HEK293 (cell line): ENCODE results near the gene TBXA2R.

Experiments
- CTCF ChIA-PET: fragments of 350-600 bp; formaldehyde crosslinking; extraction: SDS; loops from one replicate; lab custom pipeline; 2021; ENCODE audit warnings: antibody characterized with exemption; lab: Yijun Ruan, JAX
- POLR2A ChIA-PET: fragments of 300-600 bp; formaldehyde crosslinking; extraction: SDS; loops from one replicate; lab custom pipeline; 2020; ENCODE audit warnings: antibody characterized with exemption, inconsistent platforms; lab: Yijun Ruan, JAX
- H3K27ac ChIP-seq: fragments of 200-500 bp; sonication (Bioruptor generic); 2 replicates; pipeline ENCODE4 v1.5.1; 2014; ENCODE audit warnings: low read depth, low read length, control low read depth, inconsistent platforms; ENCODE audit errors: extremely low read depth
- H3K36me3 ChIP-seq, 2 experiments: fragments of 200-500 bp in 1 of 2; sonication (Bioruptor generic) in 1 of 2; 1 replicate in 1 of 2; 2 replicates in 1 of 2; pipeline ENCODE4 v1.5.1; 2014 to 2017; ENCODE audit warnings: inconsistent platforms in 2 of 2, low read length in 2 of 2; ENCODE audit not compliant: control insufficient read depth in 2 of 2, insufficient read depth in 1 of 2
- H3K4me1 ChIP-seq: fragments of 200-500 bp; sonication (Bioruptor generic); 2 replicates; pipeline ENCODE4 v1.5.1; 2014; ENCODE audit warnings: mild to moderate bottlenecking, low read length, inconsistent platforms; ENCODE audit not compliant: control insufficient read depth, insufficient read depth
- H3K4me3 ChIP-seq: 2 replicates; pipeline ENCODE4 v1.5.1; 2011; ENCODE audit warnings: low read depth, mild to moderate bottlenecking, control low read depth, low read length, moderate library complexity
- H3K9me3 ChIP-seq: fragments of 200-500 bp; sonication (Bioruptor generic); 2 replicates; pipeline ENCODE4 v1.5.1; 2014; ENCODE audit warnings: low read depth, low read length, inconsistent platforms; ENCODE audit not compliant: control insufficient read depth, insufficient read depth
- EGR2 ChIP-seq: fragments of 450-650 bp; formaldehyde crosslinking; IDR thresholded peaks from 2 replicates; pipeline ENCODE4 v1.5.1; 2016; ENCODE audit warnings: low read depth, missing biosample characterization, missing genetic modification characterization
- GLI2 ChIP-seq: fragments of 450-650 bp; formaldehyde crosslinking; IDR thresholded peaks from 2 replicates; pipeline ENCODE4; 2017; ENCODE audit warnings: missing biosample characterization, missing genetic modification characterization, low read depth, borderline replicate concordance
- HOXD13 ChIP-seq: sonication (generic); formaldehyde crosslinking; IDR thresholded peaks from 2 replicates; pipeline ENCODE4 v1.8.0; 2022; ENCODE audit warnings: missing genetic modification reagents, borderline replicate concordance
- MEIS1 ChIP-seq: sonication (generic); formaldehyde crosslinking; IDR thresholded peaks from 2 replicates; pipeline ENCODE4 v1.8.1; 2022; ENCODE audit warnings: missing genetic modification reagents, mild to moderate bottlenecking, borderline replicate concordance
- PATZ1 ChIP-seq: fragments of 450-650 bp; formaldehyde crosslinking; IDR thresholded peaks from 2 replicates; pipeline ENCODE4 v1.5.1; 2016; ENCODE audit warnings: missing biosample characterization, missing genetic modification characterization
- RBAK ChIP-seq: fragments of 450-650 bp; formaldehyde crosslinking; IDR thresholded peaks from 2 replicates; pipeline ENCODE4 v1.5.1; 2016; ENCODE audit warnings: missing biosample characterization, missing genetic modification characterization
- TCF7L2 ChIP-seq: IDR thresholded peaks from 2 replicates; pipeline ENCODE4 v1.6.1; 2011; ENCODE audit warnings: low read depth, mild to moderate bottlenecking, inconsistent platforms, low read length, moderate library complexity, borderline replicate concordance
- YY1 ChIP-seq: fragments of 450-650 bp; formaldehyde crosslinking; IDR thresholded peaks from 2 replicates; pipeline ENCODE4 v1.5.1; 2018; ENCODE audit warnings: missing biosample characterization, missing genetic modification characterization
- ZBTB6 ChIP-seq: fragments of 450-650 bp; formaldehyde crosslinking; IDR thresholded peaks from 2 replicates; pipeline ENCODE4 v1.5.1; 2017; ENCODE audit warnings: missing biosample characterization, missing genetic modification characterization
- ZNF112 ChIP-seq: fragments of 450-650 bp; formaldehyde crosslinking; IDR thresholded peaks from 2 replicates; pipeline ENCODE4 v1.5.0; 2017; ENCODE audit warnings: missing biosample characterization, missing genetic modification characterization
- ZNF16 ChIP-seq: fragments of 450-650 bp; formaldehyde crosslinking; IDR thresholded peaks from 2 replicates; pipeline ENCODE4 v1.5.1; 2016; ENCODE audit warnings: low read depth, missing biosample characterization, missing genetic modification characterization
- ZNF26 ChIP-seq: fragments of 450-650 bp; formaldehyde crosslinking; IDR thresholded peaks from 2 replicates; pipeline ENCODE4 v1.5.1; 2016; ENCODE audit warnings: missing biosample characterization, missing genetic modification characterization
- ZNF280D ChIP-seq: fragments of 450-650 bp; formaldehyde crosslinking; IDR thresholded peaks from 2 replicates; pipeline ENCODE4 v1.5.1; 2016; ENCODE audit warnings: missing biosample characterization, missing genetic modification characterization
- ZNF37A ChIP-seq: fragments of 450-650 bp; IDR thresholded peaks from 2 replicates; pipeline ENCODE4 v1.5.1; 2018; ENCODE audit warnings: missing biosample characterization, missing genetic modification characterization
- ZNF394 ChIP-seq: fragments of 450-650 bp; formaldehyde crosslinking; IDR thresholded peaks from 2 replicates; pipeline ENCODE4 v1.5.1; 2016; ENCODE audit warnings: missing biosample characterization, missing genetic modification characterization, mild to moderate bottlenecking, moderate library complexity, borderline replicate concordance
- ZNF488 ChIP-seq: fragments of 450-650 bp; formaldehyde crosslinking; IDR thresholded peaks from 2 replicates; pipeline ENCODE4 v1.5.1; 2016; ENCODE audit warnings: missing biosample characterization, missing genetic modification characterization
- ZNF555 ChIP-seq: fragments of 450-650 bp; formaldehyde crosslinking; conservative IDR thresholded peaks from 2 replicates; pipeline ENCODE4 v1.5.1; 2017; ENCODE audit warnings: missing biosample characterization, mild to moderate bottlenecking, missing genetic modification characterization, inconsistent platforms
- ZNF580 ChIP-seq: fragments of 450-650 bp; formaldehyde crosslinking; IDR thresholded peaks from 2 replicates; pipeline ENCODE4 v1.5.1; 2016; ENCODE audit warnings: missing biosample characterization, missing genetic modification characterization
- ZNF624 ChIP-seq: fragments of 450-650 bp; formaldehyde crosslinking; IDR thresholded peaks from 2 replicates; pipeline ENCODE4 v1.5.1; 2017; ENCODE audit warnings: missing biosample characterization, missing genetic modification characterization
- ZNF664 ChIP-seq: fragments of 450-650 bp; formaldehyde crosslinking; IDR thresholded peaks from 2 replicates; pipeline ENCODE4 v1.5.1; 2016; ENCODE audit warnings: missing biosample characterization, missing genetic modification characterization
- ZNF843 ChIP-seq: fragments of 450-650 bp; formaldehyde crosslinking; IDR thresholded peaks from 2 replicates; pipeline ENCODE4 v1.5.1; 2016; ENCODE audit warnings: missing biosample characterization, missing genetic modification characterization

TBXA2R gene

GRCh38 chr19:3565139-3565538, 41.5 kb downstream of the TBXA2R start (continued):
- TF ChIP-seq ZNF555 (tag by site-specific recombination) (no peak), ZNF394 (no peak), TCF7L2 (no peak)
- TF ChIP-seq, all 188 proteins: peak for 0

GRCh38 chr19:3563709-3564524, 42.8 kb downstream of the TBXA2R start:
- ChIA-PET CTCF (interaction anchor here (0.6 kb wide), 1 partner anchor 31 kb away, joined by 3 read pairs; no protein-coding TSS in a partner anchor), POLR2A (interaction anchor here (1.1 kb wide), 1 partner anchor 19 kb away, joined by 3 read pairs; no protein-coding TSS in a partner anchor)
- TF ChIP-seq ZNF37A (tag by site-specific recombination): no peak
- peak; percentile 88 for TF ChIP-seq ZNF16 (tag by site-specific recombination)

GRCh38 chr19:3557461-3558248, 49.0 kb downstream of the TBXA2R start, which contains the start of gene MFSD12:
MFSD12 (minus strand) TSS chr19:3557586; CDS start chr19:3557403, 183 bp downstream.
- ChIA-PET CTCF (interaction anchor here (0.6 to 1.5 kb wide), 5 partner anchors 9 to 18 kb away, joined by 3 to 6 read pairs (median 3); no protein-coding TSS in a partner anchor), POLR2A (interaction anchor here (0.8 to 1.4 kb wide), 4 partner anchors 10 to 205 kb away, joined by 3 to 4 read pairs (median 4); partner anchors contain the start of gene MRPL54)
- Histone ChIP-seq H3K4me3 (peak within 1 kb of the TSS; percentile 85), H3K27ac (peak within 1 kb of the TSS; percentile 42; the same call in 1 of the 2 replicates), H3K4me1 (0 out of 2 replicates have a peak, but pooled peaks cover 2% of the 10 kb centered on the region), H3K9me3 (no peaks in the 10 kb centered on the region), H3K36me3 (no peaks in the 10 kb centered on the region; a peak in 1 of 3 replicates)
- TF ChIP-seq ZNF580 (tag by site-specific recombination) (no peak), ZNF112 (tag by site-specific recombination) (no peak), HOXD13 (no peak), ZBTB6 (tag by site-specific recombination) (0 out of 2 replicates have a peak, but pooled peaks have one; percentile 17), ZNF664 (tag by site-specific recombination) (no peak), ZNF26 (no peak), RBAK (no peak), YY1 (tag by site-specific recombination) (no peak), GLI2 (tag by site-specific recombination) (no peak), ZNF843 (tag by site-specific recombination) (peak; percentile 59; the same call in 1 of the 2 replicates), MEIS1 (CRISPR knock-in tag) (no peak), PATZ1 (tag by site-specific recombination) (peak; percentile 86), ZNF624 (tag by site-specific recombination) (no peak), ZNF280D (no peak), ZNF488 (tag by site-specific recombination) (no peak), EGR2 (tag by site-specific recombination) (peak; percentile 53)

More at GRCh38 chr19:3563709-3564524, 42.8 kb downstream of the TBXA2R start:
- no peak overlapping the region for H3K4me3 ChIP-seq
- H3K27ac ChIP-seq: no peak overlapping the region
- H3K36me3 ChIP-seq: no peaks in the 10 kb centered on the region
- H3K4me1 ChIP-seq: no peaks in the 10 kb centered on the region
- H3K9me3 ChIP-seq: no peaks in the 10 kb centered on the region
